ENCODE data around the gene RAPGEF4. TPM values are rescaled to one million over a fixed set of nuclear protein-coding genes. Genes with fewer than 3 reads are reported as not detected.

Gene RAPGEF4
- total and polyA plus RNA-seq, 2 of the 13 experiments (the other 11 are each of a cell fraction or from before 2014, with no cell fraction given), result 0.78 to 0.91 TPM

DNA sequence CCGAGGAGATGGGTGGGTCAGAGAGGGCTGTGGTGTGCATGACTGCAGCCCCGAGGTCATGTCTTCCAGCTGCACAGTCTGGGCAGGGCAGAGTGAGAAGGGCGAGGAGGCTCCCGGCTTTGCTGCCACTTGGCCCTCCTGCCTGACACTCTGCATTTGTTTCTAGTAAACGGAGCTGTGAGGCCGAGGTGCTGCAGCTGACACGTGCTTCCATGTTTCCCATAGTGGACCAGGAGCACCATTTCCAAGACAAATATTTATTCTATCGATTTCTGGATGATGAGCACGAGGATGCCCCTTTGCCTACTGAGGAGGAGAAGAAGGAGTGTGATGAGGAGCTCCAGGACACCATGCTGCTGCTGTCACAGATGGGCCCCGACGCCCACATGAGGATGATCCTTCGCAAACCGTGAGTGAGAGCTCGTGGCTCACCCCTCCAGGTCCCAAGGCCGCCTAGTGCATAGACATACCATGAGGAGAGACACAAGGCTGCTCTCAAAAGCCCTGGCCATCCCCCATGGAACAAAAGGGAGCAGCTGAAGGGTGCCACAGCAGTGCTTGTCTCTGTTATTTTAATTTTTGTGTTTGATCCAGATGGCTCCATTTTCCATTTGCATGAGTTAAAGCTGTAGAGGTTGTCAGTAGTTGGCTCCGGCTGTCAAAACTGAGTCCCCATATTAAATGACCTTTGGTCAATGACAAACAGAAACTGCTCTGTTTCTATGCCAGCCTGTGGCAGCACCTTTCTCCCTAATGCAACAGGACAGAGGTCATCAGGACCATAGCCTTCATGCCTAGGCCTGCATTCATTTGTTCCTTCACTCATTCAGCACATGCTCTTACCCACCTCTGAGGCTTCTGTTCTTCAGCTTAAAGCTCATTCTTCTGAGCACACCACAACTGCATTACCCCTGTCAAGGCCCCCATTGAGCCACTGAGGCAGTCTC lies 231.7 kb downstream of the RAPGEF4 start (continued):
- TF ChIP-seq, protein P1, sequence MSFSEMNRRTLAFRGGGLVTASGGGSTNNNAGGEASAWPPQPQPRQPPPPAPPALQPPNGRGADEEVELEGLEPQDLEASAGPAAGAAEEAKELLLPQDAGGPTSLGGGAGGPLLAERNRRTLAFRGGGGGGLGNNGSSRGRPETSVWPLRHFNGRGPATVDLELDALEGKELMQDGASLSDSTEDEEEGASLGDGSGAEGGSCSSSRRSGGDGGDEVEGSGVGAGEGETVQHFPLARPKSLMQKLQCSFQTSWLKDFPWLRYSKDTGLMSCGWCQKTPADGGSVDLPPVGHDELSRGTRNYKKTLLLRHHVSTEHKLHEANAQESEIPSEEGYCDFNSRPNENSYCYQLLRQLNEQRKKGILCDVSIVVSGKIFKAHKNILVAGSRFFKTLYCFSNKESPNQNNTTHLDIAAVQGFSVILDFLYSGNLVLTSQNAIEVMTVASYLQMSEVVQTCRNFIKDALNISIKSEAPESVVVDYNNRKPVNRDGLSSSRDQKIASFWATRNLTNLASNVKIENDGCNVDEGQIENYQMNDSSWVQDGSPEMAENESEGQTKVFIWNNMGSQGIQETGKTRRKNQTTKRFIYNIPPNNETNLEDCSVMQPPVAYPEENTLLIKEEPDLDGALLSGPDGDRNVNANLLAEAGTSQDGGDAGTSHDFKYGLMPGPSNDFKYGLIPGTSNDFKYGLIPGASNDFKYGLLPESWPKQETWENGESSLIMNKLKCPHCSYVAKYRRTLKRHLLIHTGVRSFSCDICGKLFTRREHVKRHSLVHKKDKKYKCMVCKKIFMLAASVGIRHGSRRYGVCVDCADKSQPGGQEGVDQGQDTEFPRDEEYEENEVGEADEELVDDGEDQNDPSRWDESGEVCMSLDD (CRISPR knock-in tag; IDR thresholded peaks at IDR 0.05; ENCODE audit: borderline replicate concordance), result no peak
- TF ChIP-seq, protein P2, sequence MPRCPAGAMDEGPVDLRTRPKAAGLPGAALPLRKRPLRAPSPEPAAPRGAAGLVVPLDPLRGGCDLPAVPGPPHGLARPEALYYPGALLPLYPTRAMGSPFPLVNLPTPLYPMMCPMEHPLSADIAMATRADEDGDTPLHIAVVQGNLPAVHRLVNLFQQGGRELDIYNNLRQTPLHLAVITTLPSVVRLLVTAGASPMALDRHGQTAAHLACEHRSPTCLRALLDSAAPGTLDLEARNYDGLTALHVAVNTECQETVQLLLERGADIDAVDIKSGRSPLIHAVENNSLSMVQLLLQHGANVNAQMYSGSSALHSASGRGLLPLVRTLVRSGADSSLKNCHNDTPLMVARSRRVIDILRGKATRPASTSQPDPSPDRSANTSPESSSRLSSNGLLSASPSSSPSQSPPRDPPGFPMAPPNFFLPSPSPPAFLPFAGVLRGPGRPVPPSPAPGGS (CRISPR knock-in tag; IDR thresholded peaks at IDR 0.05), result 0 out of 2 replicates have a peak, but pooled peaks have one; percentile 44
- no peak for TF ChIP-seq JUNB (CRISPR knock-in tag; IDR thresholded peaks at IDR 0.05; ENCODE audit: borderline replicate concordance)
- no peak for TF ChIP-seq ZNF510 (CRISPR knock-in tag; IDR thresholded peaks at IDR 0.05; ENCODE audit: low read depth)
- TF ChIP-seq ZNF143 (CRISPR knock-in tag; IDR thresholded peaks at IDR 0.05), result no peak
- no peak for TF ChIP-seq NFYB (CRISPR knock-in tag; IDR thresholded peaks at IDR 0.05)
- TF ChIP-seq ZNF136 (CRISPR knock-in tag; IDR thresholded peaks at IDR 0.05; ENCODE audit: low read depth), result no peak
- TF ChIP-seq ATAD3A (CRISPR knock-in tag; IDR thresholded peaks at IDR 0.05), result no peak
- no peak for TF ChIP-seq PTBP1 (IDR thresholded peaks at IDR 0.05; ENCODE audit: low read depth, low read length, poor library complexity, severe bottlenecking)
- TF ChIP-seq SMC3 (IDR thresholded peaks at IDR 0.05; ENCODE audit: low read length), result no peak
- no peak for TF ChIP-seq ZNF556 (CRISPR knock-in tag; IDR thresholded peaks at IDR 0.05; ENCODE audit: borderline replicate concordance)
- no peak for TF ChIP-seq NAIF1 (CRISPR knock-in tag; IDR thresholded peaks at IDR 0.05; ENCODE audit: borderline replicate concordance)
- no peak for TF ChIP-seq ZNF558 (CRISPR knock-in tag; IDR thresholded peaks at IDR 0.05; ENCODE audit: borderline replicate concordance)
- TF ChIP-seq ZNF484 (CRISPR knock-in tag; IDR thresholded peaks at IDR 0.05; ENCODE audit: borderline replicate concordance, low read depth), result no peak
- TF ChIP-seq ZNF549 (CRISPR knock-in tag; IDR thresholded peaks at IDR 0.05), result no peak
- TF ChIP-seq, protein P3, sequence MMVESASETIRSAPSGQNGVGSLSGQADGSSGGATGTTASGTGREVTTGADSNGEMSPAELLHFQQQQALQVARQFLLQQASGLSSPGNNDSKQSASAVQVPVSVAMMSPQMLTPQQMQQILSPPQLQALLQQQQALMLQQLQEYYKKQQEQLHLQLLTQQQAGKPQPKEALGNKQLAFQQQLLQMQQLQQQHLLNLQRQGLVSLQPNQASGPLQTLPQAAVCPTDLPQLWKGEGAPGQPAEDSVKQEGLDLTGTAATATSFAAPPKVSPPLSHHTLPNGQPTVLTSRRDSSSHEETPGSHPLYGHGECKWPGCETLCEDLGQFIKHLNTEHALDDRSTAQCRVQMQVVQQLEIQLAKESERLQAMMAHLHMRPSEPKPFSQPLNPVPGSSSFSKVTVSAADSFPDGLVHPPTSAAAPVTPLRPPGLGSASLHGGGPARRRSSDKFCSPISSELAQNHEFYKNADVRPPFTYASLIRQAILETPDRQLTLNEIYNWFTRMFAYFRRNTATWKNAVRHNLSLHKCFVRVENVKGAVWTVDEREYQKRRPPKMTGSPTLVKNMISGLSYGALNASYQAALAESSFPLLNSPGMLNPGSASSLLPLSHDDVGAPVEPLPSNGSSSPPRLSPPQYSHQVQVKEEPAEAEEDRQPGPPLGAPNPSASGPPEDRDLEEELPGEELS (CRISPR knock-in tag; IDR thresholded peaks at IDR 0.05), result peak; percentile 62
- TF ChIP-seq, protein P4, sequence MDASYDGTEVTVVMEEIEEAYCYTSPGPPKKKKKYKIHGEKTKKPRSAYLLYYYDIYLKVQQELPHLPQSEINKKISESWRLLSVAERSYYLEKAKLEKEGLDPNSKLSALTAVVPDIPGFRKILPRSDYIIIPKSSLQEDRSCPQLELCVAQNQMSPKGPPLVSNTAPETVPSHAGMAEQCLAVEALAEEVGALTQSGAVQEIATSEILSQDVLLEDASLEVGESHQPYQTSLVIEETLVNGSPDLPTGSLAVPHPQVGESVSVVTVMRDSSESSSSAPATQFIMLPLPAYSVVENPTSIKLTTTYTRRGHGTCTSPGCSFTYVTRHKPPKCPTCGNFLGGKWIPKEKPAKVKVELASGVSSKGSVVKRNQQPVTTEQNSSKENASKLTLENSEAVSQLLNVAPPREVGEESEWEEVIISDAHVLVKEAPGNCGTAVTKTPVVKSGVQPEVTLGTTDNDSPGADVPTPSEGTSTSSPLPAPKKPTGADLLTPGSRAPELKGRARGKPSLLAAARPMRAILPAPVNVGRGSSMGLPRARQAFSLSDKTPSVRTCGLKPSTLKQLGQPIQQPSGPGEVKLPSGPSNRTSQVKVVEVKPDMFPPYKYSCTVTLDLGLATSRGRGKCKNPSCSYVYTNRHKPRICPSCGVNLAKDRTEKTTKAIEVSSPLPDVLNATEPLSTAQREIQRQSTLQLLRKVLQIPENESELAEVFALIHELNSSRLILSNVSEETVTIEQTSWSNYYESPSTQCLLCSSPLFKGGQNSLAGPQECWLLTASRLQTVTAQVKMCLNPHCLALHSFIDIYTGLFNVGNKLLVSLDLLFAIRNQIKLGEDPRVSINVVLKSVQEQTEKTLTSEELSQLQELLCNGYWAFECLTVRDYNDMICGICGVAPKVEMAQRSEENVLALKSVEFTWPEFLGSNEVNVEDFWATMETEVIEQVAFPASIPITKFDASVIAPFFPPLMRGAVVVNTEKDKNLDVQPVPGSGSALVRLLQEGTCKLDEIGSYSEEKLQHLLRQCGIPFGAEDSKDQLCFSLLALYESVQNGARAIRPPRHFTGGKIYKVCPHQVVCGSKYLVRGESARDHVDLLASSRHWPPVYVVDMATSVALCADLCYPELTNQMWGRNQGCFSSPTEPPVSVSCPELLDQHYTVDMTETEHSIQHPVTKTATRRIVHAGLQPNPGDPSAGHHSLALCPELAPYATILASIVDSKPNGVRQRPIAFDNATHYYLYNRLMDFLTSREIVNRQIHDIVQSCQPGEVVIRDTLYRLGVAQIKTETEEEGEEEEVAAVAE (CRISPR knock-in tag; IDR thresholded peaks at IDR 0.05; ENCODE audit: borderline replicate concordance), result no peak
- TF ChIP-seq MIER2 (CRISPR knock-in tag; IDR thresholded peaks at IDR 0.05), result 0 out of 2 replicates have a peak, but pooled peaks have one; percentile 15

Data from HepG2 (cell line).